Measurements from ENCODE around the gene AUTS2.

DNA sequence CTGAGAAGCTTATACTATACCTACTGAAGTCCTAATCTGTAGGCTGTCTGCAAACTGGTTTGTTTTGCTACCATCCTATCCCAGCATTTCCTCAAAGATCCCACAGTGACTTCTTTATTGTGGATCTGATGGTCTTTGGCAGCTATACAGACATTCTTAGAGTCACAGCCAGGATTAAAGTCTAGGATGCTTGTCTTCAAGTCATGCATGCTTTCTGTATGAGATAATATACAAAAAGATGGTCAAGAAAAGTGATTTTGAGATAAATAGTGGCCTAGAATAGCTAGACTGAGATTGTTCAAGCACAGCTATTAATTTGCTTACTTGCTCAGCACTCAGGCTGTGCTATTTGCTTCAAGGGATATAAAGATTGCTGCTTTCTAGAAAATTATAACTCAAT is 454.4 kb downstream of the AUTS2 start:
- TF ChIP-seq, protein P1, sequence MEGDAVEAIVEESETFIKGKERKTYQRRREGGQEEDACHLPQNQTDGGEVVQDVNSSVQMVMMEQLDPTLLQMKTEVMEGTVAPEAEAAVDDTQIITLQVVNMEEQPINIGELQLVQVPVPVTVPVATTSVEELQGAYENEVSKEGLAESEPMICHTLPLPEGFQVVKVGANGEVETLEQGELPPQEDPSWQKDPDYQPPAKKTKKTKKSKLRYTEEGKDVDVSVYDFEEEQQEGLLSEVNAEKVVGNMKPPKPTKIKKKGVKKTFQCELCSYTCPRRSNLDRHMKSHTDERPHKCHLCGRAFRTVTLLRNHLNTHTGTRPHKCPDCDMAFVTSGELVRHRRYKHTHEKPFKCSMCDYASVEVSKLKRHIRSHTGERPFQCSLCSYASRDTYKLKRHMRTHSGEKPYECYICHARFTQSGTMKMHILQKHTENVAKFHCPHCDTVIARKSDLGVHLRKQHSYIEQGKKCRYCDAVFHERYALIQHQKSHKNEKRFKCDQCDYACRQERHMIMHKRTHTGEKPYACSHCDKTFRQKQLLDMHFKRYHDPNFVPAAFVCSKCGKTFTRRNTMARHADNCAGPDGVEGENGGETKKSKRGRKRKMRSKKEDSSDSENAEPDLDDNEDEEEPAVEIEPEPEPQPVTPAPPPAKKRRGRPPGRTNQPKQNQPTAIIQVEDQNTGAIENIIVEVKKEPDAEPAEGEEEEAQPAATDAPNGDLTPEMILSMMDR (conservative IDR thresholded peaks at IDR 0.05 in 1 of 2, IDR thresholded peaks at IDR 0.05 in 1 of 2; ENCODE audit: low read depth in 1 of 2, low read length in 2 of 2): no peak
- no peak for TF ChIP-seq EZH2 (IDR thresholded peaks at IDR 0.05; ENCODE audit: low read length, missing control alignments)
